Daoy (cell line): ENCODE results near the gene ADI1. TPM values are rescaled to one million over a fixed set of nuclear protein-coding genes. Genes with fewer than 3 reads are reported as not detected.

Experiments used
- DNase-seq: peaks from one replicate; pipeline ENCODE4 v3.0.0-alpha.2; 2015; ENCODE audit warnings: low read depth
- total RNA-seq: library from RNA; depleted of rRNA; stranded (reverse); fragments of >200 nt; shearing (Covaris generic); gene quantifications from 2 replicates; pipeline ENCODE4 v1.2.3, GENCODE V29; 2014

The ADI1 gene
- total RNA-seq, 1 experiment from 2014 or later: 62.3 TPM

- no peak for DNase-seq
Observed at GRCh38 chr2:3480352-3481010, 38.9 kb downstream of the ADI1 start.

DNA sequence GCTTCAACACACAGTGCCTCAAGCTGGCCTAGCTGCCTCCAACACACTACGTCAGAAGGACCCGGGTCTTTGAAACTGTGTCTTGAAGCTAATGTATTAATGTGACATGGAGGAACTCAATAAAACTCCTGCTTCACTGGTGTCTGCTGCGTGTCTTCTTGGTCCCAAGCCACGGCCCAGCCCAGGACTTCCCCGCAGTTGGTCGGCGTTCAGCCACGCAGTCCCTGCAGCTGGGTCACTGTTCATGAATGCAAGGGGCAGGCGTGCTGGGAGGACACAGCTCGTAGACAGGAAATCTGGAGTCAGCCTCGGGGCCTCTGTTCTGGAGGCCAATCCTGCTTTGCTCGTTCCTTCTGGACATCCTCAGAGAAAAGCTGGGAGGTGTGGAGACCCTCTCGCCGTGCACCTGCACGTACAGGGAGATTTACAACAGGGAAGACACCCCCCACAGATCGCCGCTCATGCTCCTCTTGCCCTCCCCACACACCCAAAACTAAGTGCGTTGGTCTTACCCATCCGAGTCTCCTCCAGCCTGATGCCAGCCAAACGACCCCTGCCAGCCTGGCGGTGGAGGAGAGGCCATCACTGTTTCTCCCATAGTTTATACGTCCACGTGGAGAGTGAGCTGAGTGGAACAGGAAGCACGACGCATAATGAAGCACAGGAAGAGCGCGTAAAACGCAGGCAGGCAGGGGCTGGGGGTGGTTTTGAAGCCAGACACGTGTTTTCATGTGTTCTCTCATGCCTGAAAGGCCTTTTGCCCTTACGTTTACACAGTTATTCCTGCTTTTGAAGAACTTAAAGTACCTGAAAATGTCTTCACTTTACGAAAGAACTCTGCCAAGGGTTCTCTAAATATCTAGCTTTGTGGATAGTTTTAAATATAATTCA is 39.7 kb downstream of the ADI1 start:
- DNase-seq: no peak

GRCh38 chr2:3478846-3479385 is 40.4 kb downstream of the ADI1 start:
- DNase-seq: no peak

DNA sequence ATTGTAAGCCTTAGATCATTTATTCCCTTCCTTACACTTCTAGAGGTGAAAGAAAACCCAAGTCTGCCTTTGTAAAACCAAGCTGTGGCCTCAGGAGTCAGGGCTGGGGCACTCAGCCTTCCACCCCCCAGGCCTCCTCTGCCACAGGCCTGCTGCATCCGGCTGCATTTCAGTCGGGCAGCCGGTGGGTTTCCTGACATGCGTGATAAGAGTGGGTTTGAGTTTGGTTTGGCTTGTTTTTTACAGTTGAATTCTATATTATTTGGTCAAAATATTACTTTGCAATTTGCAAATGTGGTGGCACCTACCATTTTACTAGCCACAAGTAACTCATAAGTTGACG is 42.4 kb downstream of the ADI1 start:
- no peak for DNase-seq

DNA sequence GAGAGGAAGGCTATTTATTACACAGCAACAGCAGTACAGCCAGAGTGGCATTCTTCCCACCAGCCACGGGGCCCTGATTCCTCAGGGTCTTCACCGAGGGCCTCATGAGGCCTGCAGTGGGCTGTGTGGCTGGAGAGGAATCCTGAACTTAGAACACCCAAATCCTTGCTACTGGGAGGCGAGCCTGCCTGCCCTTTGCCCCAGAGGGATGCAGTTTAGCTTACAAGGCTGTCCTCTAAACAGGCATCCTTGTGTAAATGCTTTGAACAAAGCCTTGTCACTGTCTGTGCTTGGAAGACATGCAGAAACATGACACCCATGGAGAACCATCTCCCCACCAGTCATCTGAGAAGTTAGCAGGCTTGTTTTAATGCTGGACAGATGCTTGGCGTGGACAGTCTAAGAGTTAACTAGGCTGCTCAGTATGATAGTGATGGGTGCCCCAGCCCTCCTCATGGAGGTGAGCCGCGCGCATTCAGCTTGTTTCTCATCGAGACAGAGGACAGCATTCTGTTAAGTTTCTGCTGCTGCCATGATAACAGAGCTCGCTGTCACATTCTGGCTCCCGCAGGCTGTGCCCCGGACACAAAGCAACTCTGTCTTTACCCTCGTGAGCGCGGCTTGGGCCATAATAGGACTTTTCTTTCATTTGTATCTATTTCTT is 42.9 kb downstream of the ADI1 start:
- no peak for DNase-seq

DNA sequence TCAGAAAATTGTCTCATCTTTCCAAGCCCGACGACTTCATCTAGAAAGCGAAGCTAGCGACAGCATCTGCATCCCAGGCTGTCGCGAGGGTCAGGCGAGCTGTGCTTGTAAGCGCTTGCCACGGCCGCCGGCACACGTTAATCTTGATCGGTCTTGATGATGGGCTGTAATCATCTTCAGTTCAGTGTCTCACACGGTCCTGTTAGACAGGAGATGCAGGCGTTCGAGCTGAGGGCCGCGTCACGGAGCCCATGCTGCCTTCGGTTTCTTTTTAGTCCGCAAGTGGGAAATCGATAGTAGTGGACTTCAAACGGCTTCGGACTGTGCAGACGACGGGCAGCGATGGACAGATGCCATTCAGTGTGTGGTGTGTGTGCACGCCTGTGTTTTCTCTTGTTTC is 43.6 kb downstream of the ADI1 start:
- DNase-seq: no peak

GRCh38 chr2:3472966-3473365 is 46.4 kb downstream of the ADI1 start:
- DNase-seq: no peak

- no peak for DNase-seq
Observed at GRCh38 chr2:3472296-3472695, 47.0 kb downstream of the ADI1 start.

- no peak for DNase-seq
Observed at GRCh38 chr2:3470856-3471737, 48.2 kb downstream of the ADI1 start.

GRCh38 chr2:3470166-3470651 is 49.1 kb downstream of the ADI1 start:
- peak; percentile 69 for DNase-seq

DNA sequence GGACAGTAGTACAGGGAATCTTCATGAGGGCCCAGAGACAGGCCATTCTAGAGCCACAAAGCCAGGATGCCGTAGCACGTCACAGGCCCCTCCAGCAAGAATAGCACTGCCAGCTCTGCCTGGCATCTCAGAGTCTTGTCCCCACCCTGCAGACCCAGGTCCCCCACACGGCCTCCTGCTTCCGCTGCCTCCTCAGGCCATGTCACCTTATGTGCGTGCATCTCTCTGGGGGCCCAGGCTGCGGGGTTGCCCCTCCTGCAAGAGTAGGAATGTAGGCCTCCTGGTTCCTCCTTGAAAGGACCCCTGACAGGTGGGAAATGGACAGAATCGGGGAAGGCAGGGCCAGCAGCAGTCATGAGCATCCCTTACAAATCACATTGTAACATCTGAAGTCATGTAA is 49.8 kb downstream of the ADI1 start:
- no peak for DNase-seq

DNA sequence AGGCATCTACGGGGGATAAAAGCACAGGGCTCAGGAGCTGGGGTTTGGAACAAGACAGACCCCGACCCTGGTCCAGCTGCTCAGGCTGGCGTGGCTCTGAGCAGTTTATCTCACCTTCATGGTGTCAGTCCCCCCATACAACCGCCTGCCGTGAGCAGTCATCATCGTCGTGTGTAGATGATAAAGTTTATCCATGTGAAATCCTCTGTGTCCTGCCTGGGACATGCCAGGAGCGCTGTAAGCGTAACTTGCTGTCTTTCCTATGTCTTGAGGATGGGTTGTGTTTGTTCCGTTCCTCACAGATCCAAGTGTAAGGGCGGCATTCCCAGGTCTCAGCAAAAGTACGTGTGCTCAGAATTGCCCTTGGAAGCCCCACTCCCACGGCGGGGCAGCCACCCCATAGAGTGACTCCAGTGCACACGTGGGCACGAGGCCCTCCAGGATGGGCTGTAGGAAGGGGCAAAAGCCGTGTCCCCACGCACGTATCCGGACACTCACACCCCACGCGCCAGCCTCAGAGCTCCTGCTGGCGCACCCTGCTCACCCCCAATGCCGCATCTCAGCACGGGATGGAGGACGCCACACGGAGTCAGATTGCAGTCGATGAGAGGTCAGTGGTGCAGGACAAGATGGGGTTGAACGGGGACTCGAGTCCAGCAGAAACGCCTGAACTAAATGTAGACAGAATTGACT is 50.9 kb downstream of the ADI1 start:
- no peak for DNase-seq

- no peak for DNase-seq
Observed at GRCh38 chr2:3467654-3468053, 51.7 kb downstream of the ADI1 start.

- DNase-seq: no peak
Observed at GRCh38 chr2:3466966-3467365, 52.4 kb downstream of the ADI1 start.

- no peak for DNase-seq
Observed at GRCh38 chr2:3466482-3466863, 52.9 kb downstream of the ADI1 start.

GRCh38 chr2:3465844-3466481 is 53.4 kb downstream of the ADI1 start:
- DNase-seq: peak; percentile 83

DNA sequence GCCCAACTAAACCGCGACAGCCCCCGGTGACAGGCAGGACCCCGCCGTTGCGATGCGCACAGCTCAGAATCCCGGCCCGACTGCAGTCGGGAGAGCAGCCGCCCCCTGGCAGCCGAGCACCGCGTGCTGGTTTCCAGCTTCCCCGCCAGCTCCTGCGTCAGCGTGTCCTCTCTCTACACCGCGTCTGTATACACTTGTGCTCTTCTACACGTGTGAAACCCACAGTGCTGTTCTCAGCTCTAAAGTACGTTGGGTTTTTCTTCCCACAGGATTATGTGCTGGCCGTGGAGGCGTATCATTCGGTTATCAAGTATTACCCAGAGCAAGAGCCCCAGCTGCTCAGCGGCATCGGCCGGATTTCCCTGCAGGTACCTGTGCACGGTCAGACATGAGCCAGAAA is 54.0 kb downstream of the ADI1 start:
- DNase-seq: no peak

- no peak for DNase-seq
Observed at GRCh38 chr2:3464401-3465005, 54.8 kb downstream of the ADI1 start.

GRCh38 chr2:3463944-3464343 is 55.4 kb downstream of the ADI1 start:
- no peak for DNase-seq
